Measurements from ENCODE around the gene ARL4C. TPM values are rescaled to one million over a fixed set of nuclear protein-coding genes. Genes with fewer than 3 reads are reported as not detected.
A peak's percentile ranks its signal among the peaks of the same experiment; 100 is the strongest.

ARL4C gene
- total and polyA plus RNA-seq, 5 experiments from 2014 or later: 52.9 to 142 (median 137) TPM

GRCh38 chr2:234495251-234496054 is 1.4 kb downstream of the ARL4C start:
- Mint-ChIP-seq H3K27ac (peak overlapping the region; percentile 95 to 99 (median 98)), H3K9me3 (peaks cover 0 to 4% (median 0%) of the 10 kb centered on the region in 9 donors), H3K27me3 (no peaks in the 10 kb centered on the region), H3K36me3 (peaks cover 22 to 41% (median 29%) of the 10 kb centered on the region in 3 donors), H3K4me1 (peaks cover 41 to 63% (median 55%) of the 10 kb centered on the region in 4 donors), H3K4me3 (peak overlapping the region; percentile 88 to 100 (median 98))
- DNase-seq: peak in 6 of 10 donors; percentile 33 to 61 (median 48)
- no peak for ATAC-seq
- POLR2A ChIA-PET: interaction anchor here (0.7 to 7.9 kb wide), 20 partner anchors 9 to 358 kb away, joined by 3 to 289 read pairs (median 6); no protein-coding TSS in a partner anchor

GRCh38 chr2:234494361-234495250 is 2.3 kb downstream of the ARL4C start:
- H3K36me3 Mint-ChIP-seq: peaks cover 22 to 46% (median 29%) of the 10 kb centered on the region in 3 donors
- ATAC-seq (peak; percentile 7 to 17), DNase-seq (peak in 6 of 10 donors; percentile 33 to 60 (median 50))
- H3K9me3 Mint-ChIP-seq: peaks cover 0 to 4% (median 0%) of the 10 kb centered on the region in 9 donors
- H3K27me3 Mint-ChIP-seq: no peaks in the 10 kb centered on the region
- peak overlapping the region; percentile 95 to 99 (median 98) for H3K27ac Mint-ChIP-seq
- H3K4me3 Mint-ChIP-seq: peak overlapping the region; percentile 88 to 100 (median 98)
- POLR2A ChIA-PET: interaction anchor here (1.5 to 7.9 kb wide), 10 partner anchors 11 to 357 kb away, joined by 3 to 289 read pairs (median 29); no protein-coding TSS in a partner anchor
- H3K4me1 Mint-ChIP-seq: peaks cover 41 to 63% (median 55%) of the 10 kb centered on the region in 4 donors

- H3K27me3 Mint-ChIP-seq: no peaks in the 10 kb centered on the region
- no peak for ATAC-seq
- peaks cover 22 to 46% (median 29%) of the 10 kb centered on the region in 3 donors for H3K36me3 Mint-ChIP-seq
- H3K27ac Mint-ChIP-seq: peak overlapping the region; percentile 95 to 99 (median 98)
- peak in 1 of 10 donors; percentile 23 for DNase-seq
- H3K4me3 Mint-ChIP-seq: peak overlapping the region; percentile 88 to 100 (median 96)
- POLR2A ChIA-PET: interaction anchor here (1.3 to 7.9 kb wide), 6 partner anchors 36 to 202 kb away, joined by 3 to 289 read pairs (median 68); no protein-coding TSS in a partner anchor
- H3K9me3 Mint-ChIP-seq: peaks cover 0 to 4% (median 0%) of the 10 kb centered on the region in 9 donors
- H3K4me1 Mint-ChIP-seq: peaks cover 40 to 63% (median 55%) of the 10 kb centered on the region in 4 donors
Observed at GRCh38 chr2:234493796-234494195, 3.1 kb downstream of the ARL4C start.

GRCh38 chr2:234492717-234493485 is 4.0 kb downstream of the ARL4C start:
- ATAC-seq (no peak), DNase-seq (peak in 2 of 10 donors; percentile 16 to 32)
- Mint-ChIP-seq H3K36me3 (peaks cover 22 to 47% (median 29%) of the 10 kb centered on the region in 3 donors), H3K4me1 (peaks cover 40 to 63% (median 56%) of the 10 kb centered on the region in 4 donors), H3K9me3 (peaks cover 0 to 4% (median 0%) of the 10 kb centered on the region in 9 donors), H3K27ac (peak overlapping the region; percentile 95 to 99 (median 98)), H3K27me3 (no peaks in the 10 kb centered on the region), H3K4me3 (peak overlapping the region; percentile 88 to 100 (median 96))
- POLR2A ChIA-PET: interaction anchor here (0.5 to 7.9 kb wide), 14 partner anchors 9 to 202 kb away, joined by 3 to 289 read pairs (median 4); no protein-coding TSS in a partner anchor

GRCh38 chr2:234491897-234492296 is 5.0 kb downstream of the ARL4C start:
- H3K27me3 Mint-ChIP-seq: no peaks in the 10 kb centered on the region
- ATAC-seq: no peak
- DNase-seq: peak in 3 of 10 donors; percentile 15 to 35 (median 18)
- POLR2A ChIA-PET: interaction anchor here (1.0 to 7.9 kb wide), 9 partner anchors 8 to 201 kb away, joined by 3 to 289 read pairs (median 5); no protein-coding TSS in a partner anchor
- peak overlapping the region; percentile 88 to 100 (median 96) for H3K4me3 Mint-ChIP-seq
- peaks cover 22 to 51% (median 33%) of the 10 kb centered on the region in 3 donors for H3K36me3 Mint-ChIP-seq
- H3K9me3 Mint-ChIP-seq: peaks cover 0 to 4% (median 0%) of the 10 kb centered on the region in 9 donors
- H3K4me1 Mint-ChIP-seq: peaks cover 38 to 71% (median 62%) of the 10 kb centered on the region in 4 donors
- peak overlapping the region; percentile 95 to 99 (median 98) for H3K27ac Mint-ChIP-seq

- ATAC-seq (no peak), DNase-seq (peak in 2 of 10 donors; percentile 18 to 31)
- peak overlapping the region; percentile 85 to 100 (median 92) for H3K4me3 Mint-ChIP-seq
- peaks cover 0 to 4% (median 0%) of the 10 kb centered on the region in 9 donors for H3K9me3 Mint-ChIP-seq
- peaks cover 20 to 50% (median 36%) of the 10 kb centered on the region in 3 donors for H3K36me3 Mint-ChIP-seq
- POLR2A ChIA-PET: interaction anchor here (0.8 to 5.8 kb wide), 4 partner anchors 35 to 64 kb away, joined by 3 to 80 read pairs (median 18); no protein-coding TSS in a partner anchor
- no peaks in the 10 kb centered on the region for H3K27me3 Mint-ChIP-seq
- H3K4me1 Mint-ChIP-seq: peaks cover 38 to 77% (median 64%) of the 10 kb centered on the region in 4 donors
- H3K27ac Mint-ChIP-seq: peak overlapping the region; percentile 95 to 100 (median 99)
Observed at GRCh38 chr2:234491281-234491680, 5.6 kb downstream of the ARL4C start.

- peak overlapping the region; percentile 85 to 100 (median 92) for H3K4me3 Mint-ChIP-seq
- ATAC-seq: no peak
Observed at GRCh38 chr2:234490271-234491091, 6.4 kb downstream of the ARL4C start.

GRCh38 chr2:234488913-234489451 is 7.9 kb downstream of the ARL4C start:
- peaks cover 44 to 93% (median 85%) of the 10 kb centered on the region in 4 donors for H3K4me1 Mint-ChIP-seq

More at GRCh38 chr2:234490271-234491091, 6.4 kb downstream of the ARL4C start:
- Mint-ChIP-seq H3K27ac (peak overlapping the region; percentile 95 to 100 (median 99)), H3K36me3 (peaks cover 13 to 43% (median 32%) of the 10 kb centered on the region in 3 donors), H3K4me1 (peaks cover 37 to 85% (median 70%) of the 10 kb centered on the region in 4 donors), H3K9me3 (peaks cover 0 to 3% (median 0%) of the 10 kb centered on the region in 9 donors), H3K27me3 (no peaks in the 10 kb centered on the region)
- POLR2A ChIA-PET: interaction anchor here (0.8 to 5.8 kb wide), 8 partner anchors 29 to 201 kb away, joined by 3 to 80 read pairs (median 3); no protein-coding TSS in a partner anchor
- peak in 3 of 10 donors; percentile 33 to 49 (median 44) for DNase-seq

GRCh38 chr2:234488486-234488885 is 8.4 kb downstream of the ARL4C start:
- DNase-seq (no peak), ATAC-seq (no peak)
- no peaks in the 10 kb centered on the region for H3K27me3 Mint-ChIP-seq
- no peaks in the 10 kb centered on the region for H3K9me3 Mint-ChIP-seq
- H3K4me3 Mint-ChIP-seq: peak overlapping the region; percentile 85 to 100 (median 90)
- POLR2A ChIA-PET: interaction anchor here (0.8 to 5.8 kb wide), 16 partner anchors 9 to 199 kb away, joined by 3 to 80 read pairs (median 5); partner anchors contain the start of gene ARL4C
- H3K4me1 Mint-ChIP-seq: peaks cover 47 to 97% (median 90%) of the 10 kb centered on the region in 4 donors
- peak overlapping the region; percentile 95 to 100 (median 99) for H3K27ac Mint-ChIP-seq
- peaks cover 5 to 33% (median 18%) of the 10 kb centered on the region in 3 donors for H3K36me3 Mint-ChIP-seq

More at GRCh38 chr2:234488913-234489451, 7.9 kb downstream of the ARL4C start:
- DNase-seq: peak; percentile 40 to 88 (median 80)
- POLR2A ChIA-PET: interaction anchor here (0.8 to 5.8 kb wide), 17 partner anchors 8 to 199 kb away, joined by 3 to 80 read pairs (median 5); partner anchors contain the start of gene ARL4C
- Mint-ChIP-seq H3K27ac (peak overlapping the region; percentile 95 to 100 (median 99)), H3K4me3 (peak overlapping the region; percentile 85 to 100 (median 90)), H3K9me3 (no peaks in the 10 kb centered on the region), H3K27me3 (no peaks in the 10 kb centered on the region), H3K36me3 (peaks cover 5 to 33% (median 21%) of the 10 kb centered on the region in 3 donors)
- ATAC-seq: peak; percentile 75 to 82

Measured in naive thymus-derived CD8-positive, alpha-beta T cell (primary cell).